ENCODE results near the gene SLC22A23.

DNA sequence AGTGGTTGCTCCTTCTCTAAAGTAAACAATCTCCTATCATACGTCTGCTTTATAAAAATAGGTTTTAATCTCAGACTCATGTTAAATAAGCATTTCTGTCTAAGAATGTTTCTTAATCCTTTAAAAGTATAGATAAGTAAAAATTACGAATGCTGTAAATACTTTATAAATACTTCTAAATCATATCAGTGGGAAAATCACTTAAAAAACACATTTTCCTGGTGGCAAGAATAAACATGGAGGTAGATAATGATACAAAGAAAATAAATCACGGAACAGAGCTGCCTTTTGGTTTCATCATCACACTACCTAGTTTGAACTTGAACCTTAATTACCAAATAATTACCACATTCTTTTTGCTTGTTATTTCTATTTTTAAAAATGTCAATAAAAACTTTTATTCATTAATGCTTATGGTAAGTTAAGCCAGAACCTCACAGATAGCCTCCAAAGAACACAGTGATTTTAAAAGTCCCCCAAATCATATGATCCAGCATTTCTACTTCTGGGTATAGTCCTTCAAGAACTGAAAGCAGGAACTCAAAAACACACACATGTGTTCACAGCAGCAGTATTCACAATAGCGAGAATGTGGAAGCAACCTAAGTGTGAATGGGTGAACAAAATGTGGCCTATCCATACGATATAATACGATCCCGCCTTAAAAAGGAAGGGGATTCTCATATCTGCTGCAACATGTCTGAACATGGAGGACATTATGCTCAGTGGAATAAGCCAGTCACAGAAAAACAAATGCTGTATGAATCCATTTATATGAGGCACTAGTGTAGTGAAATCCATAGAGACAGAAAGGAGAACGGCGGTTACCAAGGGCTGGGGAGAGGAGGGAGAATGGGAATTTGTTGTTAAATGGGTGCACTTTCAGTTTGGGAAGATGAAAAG lies 72.4 kb downstream of the SLC22A23 start:
- TF ChIP-seq, protein P1, sequence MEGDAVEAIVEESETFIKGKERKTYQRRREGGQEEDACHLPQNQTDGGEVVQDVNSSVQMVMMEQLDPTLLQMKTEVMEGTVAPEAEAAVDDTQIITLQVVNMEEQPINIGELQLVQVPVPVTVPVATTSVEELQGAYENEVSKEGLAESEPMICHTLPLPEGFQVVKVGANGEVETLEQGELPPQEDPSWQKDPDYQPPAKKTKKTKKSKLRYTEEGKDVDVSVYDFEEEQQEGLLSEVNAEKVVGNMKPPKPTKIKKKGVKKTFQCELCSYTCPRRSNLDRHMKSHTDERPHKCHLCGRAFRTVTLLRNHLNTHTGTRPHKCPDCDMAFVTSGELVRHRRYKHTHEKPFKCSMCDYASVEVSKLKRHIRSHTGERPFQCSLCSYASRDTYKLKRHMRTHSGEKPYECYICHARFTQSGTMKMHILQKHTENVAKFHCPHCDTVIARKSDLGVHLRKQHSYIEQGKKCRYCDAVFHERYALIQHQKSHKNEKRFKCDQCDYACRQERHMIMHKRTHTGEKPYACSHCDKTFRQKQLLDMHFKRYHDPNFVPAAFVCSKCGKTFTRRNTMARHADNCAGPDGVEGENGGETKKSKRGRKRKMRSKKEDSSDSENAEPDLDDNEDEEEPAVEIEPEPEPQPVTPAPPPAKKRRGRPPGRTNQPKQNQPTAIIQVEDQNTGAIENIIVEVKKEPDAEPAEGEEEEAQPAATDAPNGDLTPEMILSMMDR (IDR thresholded peaks at IDR 0.05): no peak
- no peak for TF ChIP-seq POLR2A (IDR thresholded peaks at IDR 0.05)

All from stomach (tissue), 4 donors.